HEK293 (cell line): ENCODE results near the gene CSAD.

ENCODE experiments used
- CTCF ChIA-PET: fragments of 350-600 bp; formaldehyde crosslinking; extraction: SDS; loops from one replicate; lab custom pipeline; 2021; ENCODE audit warnings: antibody characterized with exemption; lab: Yijun Ruan, JAX
- POLR2A ChIA-PET: fragments of 300-600 bp; formaldehyde crosslinking; extraction: SDS; loops from one replicate; lab custom pipeline; 2020; ENCODE audit warnings: antibody characterized with exemption, inconsistent platforms; lab: Yijun Ruan, JAX
- H3K27ac ChIP-seq: fragments of 200-500 bp; sonication (Bioruptor generic); 2 replicates; pipeline ENCODE4 v1.5.1; 2014; ENCODE audit warnings: low read depth, low read length, control low read depth, inconsistent platforms; ENCODE audit errors: extremely low read depth
- H3K36me3 ChIP-seq, 2 experiments: fragments of 200-500 bp in 1 of 2; sonication (Bioruptor generic) in 1 of 2; 1 replicate in 1 of 2; 2 replicates in 1 of 2; pipeline ENCODE4 v1.5.1; 2014 to 2017; ENCODE audit warnings: inconsistent platforms in 2 of 2, low read length in 2 of 2; ENCODE audit not compliant: control insufficient read depth in 2 of 2, insufficient read depth in 1 of 2
- H3K4me1 ChIP-seq: fragments of 200-500 bp; sonication (Bioruptor generic); 2 replicates; pipeline ENCODE4 v1.5.1; 2014; ENCODE audit warnings: mild to moderate bottlenecking, low read length, inconsistent platforms; ENCODE audit not compliant: control insufficient read depth, insufficient read depth
- H3K4me3 ChIP-seq: 2 replicates; pipeline ENCODE4 v1.5.1; 2011; ENCODE audit warnings: low read depth, mild to moderate bottlenecking, control low read depth, low read length, moderate library complexity
- H3K9me3 ChIP-seq: fragments of 200-500 bp; sonication (Bioruptor generic); 2 replicates; pipeline ENCODE4 v1.5.1; 2014; ENCODE audit warnings: low read depth, low read length, inconsistent platforms; ENCODE audit not compliant: control insufficient read depth, insufficient read depth
- BCL6B ChIP-seq: fragments of 450-650 bp; formaldehyde crosslinking; IDR thresholded peaks from 2 replicates; pipeline ENCODE4 v1.5.1; 2017; ENCODE audit warnings: missing biosample characterization, missing genetic modification characterization
- HOXC10 ChIP-seq: sonication (generic); formaldehyde crosslinking; IDR thresholded peaks from 2 replicates; pipeline ENCODE4 v1.8.1; 2023; ENCODE audit warnings: mild to moderate bottlenecking, missing genetic modification reagents
- MEIS1 ChIP-seq: sonication (generic); formaldehyde crosslinking; IDR thresholded peaks from 2 replicates; pipeline ENCODE4 v1.8.1; 2022; ENCODE audit warnings: missing genetic modification reagents, mild to moderate bottlenecking, borderline replicate concordance
- SP2 ChIP-seq: fragments of 450-650 bp; formaldehyde crosslinking; IDR thresholded peaks from 2 replicates; pipeline ENCODE4 v1.5.1; 2016; ENCODE audit warnings: missing biosample characterization, missing genetic modification characterization
- ZBTB11 ChIP-seq: fragments of 450-650 bp; formaldehyde crosslinking; conservative IDR thresholded peaks from 2 replicates; pipeline ENCODE4 v1.5.1; 2016; ENCODE audit warnings: low read depth, missing biosample characterization, missing genetic modification characterization
- ZFP41 ChIP-seq: fragments of 450-650 bp; formaldehyde crosslinking; IDR thresholded peaks from 2 replicates; pipeline ENCODE4 v1.5.1; 2016; ENCODE audit warnings: missing biosample characterization, missing genetic modification characterization, borderline replicate concordance
- ZNF211 ChIP-seq: fragments of 450-650 bp; formaldehyde crosslinking; IDR thresholded peaks from 2 replicates; pipeline ENCODE4 v1.5.1; 2016; ENCODE audit warnings: low read depth, missing biosample characterization, missing genetic modification characterization
- ZNF266 ChIP-seq: fragments of 450-650 bp; formaldehyde crosslinking; IDR thresholded peaks from 2 replicates; pipeline ENCODE4 v1.5.1; 2016; ENCODE audit warnings: missing biosample characterization, missing genetic modification characterization, low read depth
- ZNF274 ChIP-seq, 2 experiments: fragments of 200-500 bp in 1 of 2; fragments of 450-650 bp in 1 of 2; sonication (Bioruptor generic) in 1 of 2; formaldehyde crosslinking in 1 of 2; IDR thresholded peaks; 2 replicates each; pipeline versions ENCODE4 v1.5.1 to v1.6.1; 2014 to 2016; ENCODE audit warnings: borderline replicate concordance in 1 of 2, inconsistent platforms in 1 of 2, low read length in 1 of 2, missing biosample characterization in 1 of 2, missing genetic modification characterization in 1 of 2
- ZNF366 ChIP-seq: fragments of 450-650 bp; formaldehyde crosslinking; conservative IDR thresholded peaks from 2 replicates; pipeline ENCODE4 v1.5.1; 2016; ENCODE audit warnings: missing biosample characterization, missing genetic modification characterization
- ZNF423 ChIP-seq: fragments of 450-650 bp; formaldehyde crosslinking; IDR thresholded peaks from 2 replicates; pipeline ENCODE4 v1.5.1; 2016; ENCODE audit warnings: missing biosample characterization, missing genetic modification characterization
- ZNF629 ChIP-seq: fragments of 450-650 bp; formaldehyde crosslinking; IDR thresholded peaks from 2 replicates; pipeline ENCODE4 v1.5.1; 2017; ENCODE audit warnings: missing biosample characterization, missing genetic modification characterization
- ZNF639 ChIP-seq: fragments of 450-650 bp; formaldehyde crosslinking; IDR thresholded peaks from 2 replicates; pipeline ENCODE4 v1.5.1; 2016; ENCODE audit warnings: missing biosample characterization, missing genetic modification characterization
- ZNF658 ChIP-seq: fragments of 450-650 bp; formaldehyde crosslinking; IDR thresholded peaks from 2 replicates; pipeline ENCODE4; 2016; ENCODE audit warnings: missing biosample characterization, missing genetic modification characterization
- ZNF677 ChIP-seq: fragments of 450-650 bp; IDR thresholded peaks from 2 replicates; pipeline ENCODE4 v1.5.0; 2018; ENCODE audit warnings: missing biosample characterization, mild to moderate bottlenecking, missing genetic modification characterization, moderate library complexity
- ZNF701 ChIP-seq: fragments of 450-650 bp; formaldehyde crosslinking; IDR thresholded peaks from 2 replicates; pipeline ENCODE4 v1.5.1; 2016; ENCODE audit warnings: missing biosample characterization, missing genetic modification characterization
- ZNF791 ChIP-seq: fragments of 450-650 bp; formaldehyde crosslinking; IDR thresholded peaks from 2 replicates; pipeline ENCODE4 v1.5.1; 2016; ENCODE audit warnings: missing biosample characterization, missing genetic modification characterization
- ZNF792 ChIP-seq: fragments of 450-650 bp; formaldehyde crosslinking; IDR thresholded peaks from 2 replicates; pipeline ENCODE4 v1.5.1; 2016; ENCODE audit warnings: missing biosample characterization, missing genetic modification characterization
- ZSCAN23 ChIP-seq: fragments of 450-650 bp; formaldehyde crosslinking; IDR thresholded peaks from 2 replicates; pipeline ENCODE4 v1.5.1; 2016; ENCODE audit warnings: missing biosample characterization, missing genetic modification characterization
- ZSCAN5A ChIP-seq: fragments of 450-650 bp; formaldehyde crosslinking; IDR thresholded peaks from 2 replicates; pipeline ENCODE4 v1.5.1; 2016; ENCODE audit warnings: missing biosample characterization, missing genetic modification characterization

CSAD gene

GRCh38 chr12:53227341-53227740 is 46.6 kb upstream of the CSAD start (continued):
- TF ChIP-seq ZBTB11 (no peak), ZFP41 (tag by site-specific recombination) (no peak), ZNF274 (IDR thresholded peaks at IDR 0.05; ENCODE audit: low read length) (no peak), ZNF274 (tag by site-specific recombination; IDR thresholded peaks at IDR 0.05; ENCODE audit: borderline replicate concordance) (no peak), ZNF658 (tag by site-specific recombination) (no peak)

GRCh38 chr12:53226815-53227214 is 46.1 kb upstream of the CSAD start:
- TF ChIP-seq ZNF266 (tag by site-specific recombination): no peak
- no peak for TF ChIP-seq ZNF677 (tag by site-specific recombination)
- TF ChIP-seq MEIS1 (CRISPR knock-in tag): no peak
- no peak for TF ChIP-seq BCL6B (tag by site-specific recombination)
- TF ChIP-seq ZNF792 (tag by site-specific recombination): no peak
- no peak for TF ChIP-seq ZNF791 (tag by site-specific recombination)
- no peak for TF ChIP-seq ZNF629 (tag by site-specific recombination)
- no peak for TF ChIP-seq ZNF366
- TF ChIP-seq SP2 (tag by site-specific recombination): no peak
- TF ChIP-seq ZSCAN23 (tag by site-specific recombination): no peak
- TF ChIP-seq ZNF211 (tag by site-specific recombination): no peak
- TF ChIP-seq ZSCAN5A (tag by site-specific recombination): no peak
- TF ChIP-seq ZNF701 (tag by site-specific recombination): no peak
- no peak for TF ChIP-seq ZNF423 (tag by site-specific recombination)
- TF ChIP-seq HOXC10: no peak
- TF ChIP-seq ZNF639: no peak
- peaks cover 4% of the 10 kb centered on the region for H3K4me1 ChIP-seq

More at GRCh38 chr12:53226815-53227214, 46.1 kb upstream of the CSAD start:
- H3K36me3 ChIP-seq: no peaks in the 10 kb centered on the region
- H3K27ac ChIP-seq: no peak overlapping the region
- POLR2A ChIA-PET: no interaction called here
- no peak overlapping the region for H3K4me3 ChIP-seq
- H3K9me3 ChIP-seq: no peaks in the 10 kb centered on the region
- CTCF ChIA-PET: interaction anchor here (0.9 to 1.2 kb wide), 2 partner anchors 14 to 161 kb away, joined by 3 read pairs; no protein-coding TSS in a partner anchor
